Activated CD8-positive, alpha-beta memory T cell treated with anti-CD3 and anti-CD28 coated beads, Interleukin-2, amount 50 U/mL, for 4 hours (primary cell): ENCODE measurements around the gene RCE1.

Source experiments
- DNase-seq: peaks from one replicate; pipeline ENCODE4 v3.0.0-alpha.2; 2020

Gene RCE1

GRCh38 chr11:66891851-66892660 is 48.8 kb downstream of the RCE1 start:
- no peak for DNase-seq

- DNase-seq, result no peak
These were observed 49.7 kb downstream of the RCE1 start for GRCh38 chr11:66892911-66893310.

GRCh38 chr11:66894141-66894540 is 50.9 kb downstream of the RCE1 start:
- no peak for DNase-seq
